ENCODE data around the gene VCL. TPM values are rescaled to one million over a fixed set of nuclear protein-coding genes. Genes with fewer than 3 reads are reported as not detected.

Gene VCL
- total and polyA plus RNA-seq, 9 of the 15 experiments (the other 6 are each of a cell fraction or from before 2014, with no cell fraction given) = 29.8 to 186 (median 76.4) TPM

DNA sequence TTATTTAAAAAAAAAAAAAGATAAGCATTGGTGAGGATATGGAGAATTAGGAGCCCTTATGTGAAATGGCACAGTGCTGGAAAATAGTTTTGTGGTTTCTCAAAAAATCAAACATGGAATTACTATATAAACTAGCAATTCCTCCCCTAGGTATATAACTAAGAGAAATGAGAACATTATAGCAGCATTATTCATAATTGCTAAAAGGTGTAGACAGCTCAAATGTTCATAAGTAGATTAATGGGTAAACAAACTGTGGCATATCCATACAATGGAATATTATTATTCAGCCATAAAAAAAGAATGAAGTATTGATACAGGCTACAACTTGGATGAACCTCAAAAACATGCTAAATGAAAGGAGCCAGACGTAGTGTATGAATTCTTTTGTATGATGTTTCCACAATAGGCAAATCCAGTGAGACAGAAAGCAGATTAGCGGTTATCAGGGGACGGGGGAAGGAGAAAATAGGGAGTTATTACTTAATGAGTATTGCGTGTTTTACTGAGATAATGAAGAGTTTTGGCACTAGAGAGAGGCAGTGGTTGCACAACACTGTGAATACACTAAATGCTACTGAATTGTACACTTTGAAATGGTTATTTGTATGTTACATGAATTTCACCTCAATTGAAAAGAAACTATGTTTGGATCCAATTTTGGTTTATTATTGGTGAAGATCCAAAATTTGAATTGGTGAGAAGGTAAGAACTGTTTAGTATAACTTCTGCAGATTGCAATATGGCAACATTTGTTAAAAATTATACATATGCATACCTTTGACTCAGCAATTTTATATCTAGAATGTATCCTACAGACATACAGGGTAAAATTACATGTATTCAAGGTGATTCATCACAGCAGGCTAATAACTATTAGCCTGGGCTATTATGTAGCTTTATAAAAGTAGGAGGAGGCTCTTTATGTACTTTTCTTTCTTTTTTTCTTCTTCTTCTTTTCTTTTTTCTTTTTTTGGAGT is 69.7 kb downstream of the VCL start (continued):
- TF ChIP-seq, protein P1, sequence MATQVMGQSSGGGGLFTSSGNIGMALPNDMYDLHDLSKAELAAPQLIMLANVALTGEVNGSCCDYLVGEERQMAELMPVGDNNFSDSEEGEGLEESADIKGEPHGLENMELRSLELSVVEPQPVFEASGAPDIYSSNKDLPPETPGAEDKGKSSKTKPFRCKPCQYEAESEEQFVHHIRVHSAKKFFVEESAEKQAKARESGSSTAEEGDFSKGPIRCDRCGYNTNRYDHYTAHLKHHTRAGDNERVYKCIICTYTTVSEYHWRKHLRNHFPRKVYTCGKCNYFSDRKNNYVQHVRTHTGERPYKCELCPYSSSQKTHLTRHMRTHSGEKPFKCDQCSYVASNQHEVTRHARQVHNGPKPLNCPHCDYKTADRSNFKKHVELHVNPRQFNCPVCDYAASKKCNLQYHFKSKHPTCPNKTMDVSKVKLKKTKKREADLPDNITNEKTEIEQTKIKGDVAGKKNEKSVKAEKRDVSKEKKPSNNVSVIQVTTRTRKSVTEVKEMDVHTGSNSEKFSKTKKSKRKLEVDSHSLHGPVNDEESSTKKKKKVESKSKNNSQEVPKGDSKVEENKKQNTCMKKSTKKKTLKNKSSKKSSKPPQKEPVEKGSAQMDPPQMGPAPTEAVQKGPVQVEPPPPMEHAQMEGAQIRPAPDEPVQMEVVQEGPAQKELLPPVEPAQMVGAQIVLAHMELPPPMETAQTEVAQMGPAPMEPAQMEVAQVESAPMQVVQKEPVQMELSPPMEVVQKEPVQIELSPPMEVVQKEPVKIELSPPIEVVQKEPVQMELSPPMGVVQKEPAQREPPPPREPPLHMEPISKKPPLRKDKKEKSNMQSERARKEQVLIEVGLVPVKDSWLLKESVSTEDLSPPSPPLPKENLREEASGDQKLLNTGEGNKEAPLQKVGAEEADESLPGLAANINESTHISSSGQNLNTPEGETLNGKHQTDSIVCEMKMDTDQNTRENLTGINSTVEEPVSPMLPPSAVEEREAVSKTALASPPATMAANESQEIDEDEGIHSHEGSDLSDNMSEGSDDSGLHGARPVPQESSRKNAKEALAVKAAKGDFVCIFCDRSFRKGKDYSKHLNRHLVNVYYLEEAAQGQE (IDR thresholded peaks at IDR 0.05; ENCODE audit: borderline replicate concordance) = no peak
- TF ChIP-seq, protein P1 (CRISPR knock-in tag; IDR thresholded peaks at IDR 0.05; ENCODE audit: low read depth) = no peak
- TF ChIP-seq EP300 (IDR thresholded peaks at IDR 0.05; ENCODE audit: low read length) (peak; percentile 68), CEBPG (CRISPR knock-in tag; IDR thresholded peaks at IDR 0.05) (peak; percentile 64), CEBPG (tag; conservative IDR thresholded peaks at IDR 0.05 in 1 of 2, IDR thresholded peaks at IDR 0.05 in 1 of 2) (peak; percentile 93 to 94), CREBBP (IDR thresholded peaks at IDR 0.05; ENCODE audit: low read depth, low read length) (no peak), MED1 (CRISPR knock-in tag; IDR thresholded peaks at IDR 0.05; ENCODE audit: borderline replicate concordance) (no peak), POLR2AphosphoS5 (IDR thresholded peaks at IDR 0.05; ENCODE audit: control insufficient read depth, insufficient read depth, low read depth, low read length) (peak; percentile 56), HDAC3 (IDR thresholded peaks at IDR 0.05; ENCODE audit: borderline replicate concordance, partially characterized antibody) (peak; percentile 18), HIVEP1 (CRISPR knock-in tag; IDR thresholded peaks at IDR 0.05) (no peak), SMARCE1 (IDR thresholded peaks at IDR 0.05) (peak; percentile 59; the same call in 1 of the 2 replicates), FOXA1 (IDR thresholded peaks at IDR 0.05; ENCODE audit: borderline replicate concordance) (no peak)
- TF ChIP-seq, protein P2, sequence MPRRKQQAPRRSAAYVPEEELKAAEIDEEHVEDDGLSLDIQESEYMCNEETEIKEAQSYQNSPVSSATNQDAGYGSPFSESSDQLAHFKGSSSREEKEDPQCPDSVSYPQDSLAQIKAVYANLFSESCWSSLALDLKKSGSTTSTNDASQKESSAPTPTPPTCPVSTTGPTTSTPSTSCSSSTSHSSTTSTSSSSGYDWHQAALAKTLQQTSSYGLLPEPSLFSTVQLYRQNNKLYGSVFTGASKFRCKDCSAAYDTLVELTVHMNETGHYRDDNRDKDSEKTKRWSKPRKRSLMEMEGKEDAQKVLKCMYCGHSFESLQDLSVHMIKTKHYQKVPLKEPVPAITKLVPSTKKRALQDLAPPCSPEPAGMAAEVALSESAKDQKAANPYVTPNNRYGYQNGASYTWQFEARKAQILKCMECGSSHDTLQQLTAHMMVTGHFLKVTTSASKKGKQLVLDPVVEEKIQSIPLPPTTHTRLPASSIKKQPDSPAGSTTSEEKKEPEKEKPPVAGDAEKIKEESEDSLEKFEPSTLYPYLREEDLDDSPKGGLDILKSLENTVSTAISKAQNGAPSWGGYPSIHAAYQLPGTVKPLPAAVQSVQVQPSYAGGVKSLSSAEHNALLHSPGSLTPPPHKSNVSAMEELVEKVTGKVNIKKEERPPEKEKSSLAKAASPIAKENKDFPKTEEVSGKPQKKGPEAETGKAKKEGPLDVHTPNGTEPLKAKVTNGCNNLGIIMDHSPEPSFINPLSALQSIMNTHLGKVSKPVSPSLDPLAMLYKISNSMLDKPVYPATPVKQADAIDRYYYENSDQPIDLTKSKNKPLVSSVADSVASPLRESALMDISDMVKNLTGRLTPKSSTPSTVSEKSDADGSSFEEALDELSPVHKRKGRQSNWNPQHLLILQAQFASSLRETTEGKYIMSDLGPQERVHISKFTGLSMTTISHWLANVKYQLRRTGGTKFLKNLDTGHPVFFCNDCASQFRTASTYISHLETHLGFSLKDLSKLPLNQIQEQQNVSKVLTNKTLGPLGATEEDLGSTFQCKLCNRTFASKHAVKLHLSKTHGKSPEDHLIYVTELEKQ (CRISPR knock-in tag; IDR thresholded peaks at IDR 0.05) = no peak
- TF ChIP-seq, protein P3, sequence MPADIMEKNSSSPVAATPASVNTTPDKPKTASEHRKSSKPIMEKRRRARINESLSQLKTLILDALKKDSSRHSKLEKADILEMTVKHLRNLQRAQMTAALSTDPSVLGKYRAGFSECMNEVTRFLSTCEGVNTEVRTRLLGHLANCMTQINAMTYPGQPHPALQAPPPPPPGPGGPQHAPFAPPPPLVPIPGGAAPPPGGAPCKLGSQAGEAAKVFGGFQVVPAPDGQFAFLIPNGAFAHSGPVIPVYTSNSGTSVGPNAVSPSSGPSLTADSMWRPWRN (IDR thresholded peaks at IDR 0.05; ENCODE audit: low read depth) = peak; percentile 19; the same call in 1 of the 2 replicates

Data from K562 (cell line).